HepG2 (cell line): ENCODE data around the gene ARID3C. TPM values are rescaled to one million over a fixed set of nuclear protein-coding genes. Genes with fewer than 3 reads are reported as not detected.

ENCODE experiments used
- CBFB ChIP-seq: sonication (generic); formaldehyde crosslinking; IDR thresholded peaks from 2 replicates; pipeline ENCODE4 v1.4.0; 2020; ENCODE audit warnings: missing genetic modification reagents
- FOXM1 ChIP-seq: sonication (generic); formaldehyde crosslinking; IDR thresholded peaks from 2 replicates; pipeline ENCODE4 v1.5.0; 2020; ENCODE audit warnings: missing genetic modification reagents
- GABPB1 ChIP-seq: IDR thresholded peaks from 2 replicates; pipeline ENCODE4 v1.6.1; 2016; ENCODE audit warnings: mild to moderate bottlenecking, missing genetic modification reagents, moderate library complexity, missing compliant biosample characterization
- HNRNPH1 ChIP-seq: fragments of 200-400 bp; formaldehyde crosslinking; optimal IDR thresholded peaks from 2 replicates; pipeline ENCODE3; 2017; ENCODE audit warnings: mild to moderate bottlenecking, low read depth, low read length
- HNRNPLL ChIP-seq: fragments of 200-400 bp; formaldehyde crosslinking; IDR thresholded peaks from 2 replicates; pipeline ENCODE4 v1.6.1; 2017; ENCODE audit warnings: mild to moderate bottlenecking, low read depth, low read length; ENCODE audit not compliant: poor library complexity, severe bottlenecking
- KDM6A ChIP-seq: IDR thresholded peaks from 2 replicates; pipeline ENCODE4 v1.6.1; 2016; ENCODE audit warnings: low read depth
- MEF2D ChIP-seq: sonication (generic); formaldehyde crosslinking; IDR thresholded peaks from 2 replicates; pipeline ENCODE4 v1.5.1; 2020; ENCODE audit warnings: mild to moderate bottlenecking, missing genetic modification reagents
- MEIS1 ChIP-seq: sonication (generic); formaldehyde crosslinking; IDR thresholded peaks from 2 replicates; pipeline ENCODE4 v1.9.0; 2021; ENCODE audit warnings: mild to moderate bottlenecking, missing genetic modification reagents, moderate library complexity, borderline replicate concordance
- MEIS2 ChIP-seq: sonication (generic); formaldehyde crosslinking; IDR thresholded peaks from 2 replicates; pipeline ENCODE4 v1.9.0; 2021; ENCODE audit warnings: mild to moderate bottlenecking, missing genetic modification reagents
- RXRB ChIP-seq: IDR thresholded peaks from 2 replicates; pipeline ENCODE4 v1.6.1; 2016; ENCODE audit warnings: borderline replicate concordance, missing genetic modification reagents, missing compliant biosample characterization
- TFAP4 ChIP-seq: sonication (generic); IDR thresholded peaks from 2 replicates; pipeline ENCODE4 v1.6.1; 2016; ENCODE audit warnings: low read depth, borderline replicate concordance
- THAP11 ChIP-seq: IDR thresholded peaks from 2 replicates; pipeline ENCODE4 v1.6.1; 2016; ENCODE audit warnings: missing biosample characterization, missing genetic modification reagents
- TOE1 ChIP-seq: sonication (generic); formaldehyde crosslinking; IDR thresholded peaks from 2 replicates; pipeline ENCODE4 v1.4.0; 2020; ENCODE audit warnings: mild to moderate bottlenecking, missing genetic modification reagents
- YEATS2 ChIP-seq: sonication (generic); formaldehyde crosslinking; IDR thresholded peaks from 2 replicates; pipeline ENCODE4 v1.4.0; 2020; ENCODE audit warnings: missing genetic modification reagents, borderline replicate concordance
- YEATS4 ChIP-seq: sonication (generic); formaldehyde crosslinking; IDR thresholded peaks from 2 replicates; pipeline ENCODE4 v1.4.0; 2020; ENCODE audit warnings: missing genetic modification reagents, borderline replicate concordance
- ZBED4 ChIP-seq: sonication (generic); formaldehyde crosslinking; IDR thresholded peaks from 2 replicates; pipeline ENCODE4 v1.4.0; 2020; ENCODE audit warnings: missing genetic modification reagents, borderline replicate concordance
- ZGPAT ChIP-seq: IDR thresholded peaks from 2 replicates; pipeline ENCODE4 v1.6.1; 2016; ENCODE audit warnings: mild to moderate bottlenecking
- ZNF616 ChIP-seq: sonication (generic); formaldehyde crosslinking; IDR thresholded peaks from 2 replicates; pipeline ENCODE4 v1.5.0; 2020; ENCODE audit warnings: low read depth, mild to moderate bottlenecking, missing genetic modification reagents
- ZNF691 ChIP-seq: sonication (generic); formaldehyde crosslinking; IDR thresholded peaks from 2 replicates; pipeline ENCODE4 v1.4.0; 2020; ENCODE audit warnings: missing genetic modification reagents, low read depth, mild to moderate bottlenecking, borderline replicate concordance
- ZNF772 ChIP-seq: sonication (generic); formaldehyde crosslinking; IDR thresholded peaks from 2 replicates; pipeline ENCODE4 v1.5.0; 2020; ENCODE audit warnings: mild to moderate bottlenecking, missing genetic modification reagents
- ZNF883 ChIP-seq: sonication (generic); formaldehyde crosslinking; IDR thresholded peaks from 2 replicates; pipeline ENCODE4 v1.5.1; 2020; ENCODE audit warnings: mild to moderate bottlenecking, missing genetic modification reagents; ENCODE audit errors: not compliant biosample characterization
- ZSCAN12 ChIP-seq: sonication (generic); formaldehyde crosslinking; IDR thresholded peaks from 2 replicates; pipeline ENCODE4 v1.9.0; 2021; ENCODE audit warnings: mild to moderate bottlenecking, missing genetic modification reagents
- polyA plus RNA-seq, 8 experiments: library from polyadenylated mRNA; depleted of rRNA in 3 of 8; stranded (reverse) in 7 of 8; unstranded in 1 of 8; fragments of >200 nt; fragmentation: Illumina TruSeq in 4 of 8; extraction: Trizol in 4 of 8; gene quantifications; 2 replicates each; pipeline versions ENCODE4 v1.2.1 to v1.2.3, GENCODE V29; 2011 to 2016; ENCODE audit warnings: low read depth in 4 of 8, missing spikeins in 1 of 8, mixed read lengths in 1 of 8; ENCODE audit not compliant: insufficient read depth in 1 of 8
- total RNA-seq, 5 experiments: library from RNA; depleted of rRNA; stranded (reverse); fragments of >200 nt; fragmentation: Illumina TruSeq; extraction: Trizol; gene quantifications; 2 replicates each; pipeline ENCODE4 v1.2.3, GENCODE V29; 2016; ENCODE audit warnings: low read depth in 1 of 5

ARID3C gene
- total and polyA plus RNA-seq, 2 of the 13 experiments (the other 11 are each of a cell fraction or from before 2014, with no cell fraction given), result not detected

DNA sequence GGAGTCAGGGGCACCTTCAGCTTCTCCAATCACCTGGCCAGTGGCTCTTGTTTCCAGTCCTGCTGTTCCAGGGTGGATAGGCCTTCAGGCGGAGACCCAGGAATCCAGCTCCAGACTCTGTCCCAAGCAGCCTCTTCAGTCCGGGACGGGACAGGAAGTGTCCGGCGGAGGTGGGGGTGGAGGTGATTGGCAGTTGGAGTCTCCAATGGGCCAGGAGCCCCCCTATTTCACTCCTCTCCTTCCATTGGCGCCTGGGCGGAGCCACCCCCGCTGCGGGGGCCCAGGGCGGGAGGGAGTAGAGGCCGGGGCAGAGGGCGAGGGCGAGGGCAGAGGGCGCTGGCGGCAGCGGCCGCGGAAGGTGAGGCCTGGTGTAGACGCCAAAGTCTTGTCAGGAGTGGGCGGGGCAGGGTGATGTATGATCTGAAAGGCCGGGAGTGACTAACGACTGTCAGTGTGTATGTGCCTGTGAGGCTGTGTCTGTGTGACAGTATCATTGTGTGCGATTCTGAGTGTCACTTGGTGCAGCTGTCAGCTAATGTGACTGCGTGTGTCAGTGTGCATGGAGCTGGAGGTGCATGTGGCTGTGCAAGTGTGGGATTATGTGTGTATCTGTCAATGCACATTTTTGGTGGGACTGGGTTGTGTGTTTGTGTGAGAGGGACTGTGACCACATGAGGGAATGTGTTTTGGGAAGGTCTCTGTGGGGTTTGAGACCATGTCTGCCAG, 23.2 kb upstream of the ARID3C start, which contains the start of gene IL11RA (continued):
- TF ChIP-seq ZBED4 (CRISPR knock-in tag), result no peak
- no peak for TF ChIP-seq YEATS4
- TF ChIP-seq GABPB1, result peak; percentile 92
- no peak; the same call in 1 of the 2 replicates for TF ChIP-seq YEATS2 (CRISPR knock-in tag)
- TF ChIP-seq HNRNPLL, result peak; percentile 67
- no peak for TF ChIP-seq ZNF691 (CRISPR knock-in tag)
- no peak for TF ChIP-seq TFAP4
- no peak for TF ChIP-seq FOXM1 (CRISPR knock-in tag)
- peak; percentile 97 for TF ChIP-seq MEIS2 (CRISPR knock-in tag)
- peak; percentile 55 for TF ChIP-seq KDM6A (CRISPR knock-in tag)
- TF ChIP-seq ZSCAN12 (CRISPR knock-in tag), result no peak
- TF ChIP-seq TOE1, result no peak
- TF ChIP-seq MEF2D (CRISPR knock-in tag), result 0 out of 2 replicates have a peak, but pooled peaks have one; percentile 46
- TF ChIP-seq ZGPAT (CRISPR knock-in tag), result peak; percentile 80
- peak; percentile 70 for TF ChIP-seq THAP11 (CRISPR knock-in tag)
- peak; percentile 30 for TF ChIP-seq HNRNPH1
- TF ChIP-seq MEIS1 (CRISPR knock-in tag), result peak; percentile 89
- peak; percentile 80 for TF ChIP-seq RXRB (CRISPR knock-in tag)
- TF ChIP-seq ZNF883, result no peak
- TF ChIP-seq ZNF616 (CRISPR knock-in tag), result no peak
- TF ChIP-seq CBFB (CRISPR knock-in tag), result 0 out of 2 replicates have a peak, but pooled peaks have one; percentile 25
- TF ChIP-seq ZNF772 (CRISPR knock-in tag), result peak; percentile 48; the same call in 1 of the 2 replicates
